Stimulated activated CD8-positive, alpha-beta memory T cell treated with anti-CD3 and anti-CD28 coated beads, Interleukin-15, amount 100 ng/mL, for 48 hours (primary cell): ENCODE data around the gene RUNDC3A.
"Not testable (repeated sequence)": the region's sequence is repeated elsewhere in the genome, so short reads cannot be mapped to it uniquely, and the experiment has no call there.

Experiments used
- DNase-seq, 2 donors: peaks; one replicate each; pipeline ENCODE4 v3.0.0-alpha.2; 2020; ENCODE audit warnings: low read depth in 2 of 2

RUNDC3A gene

DNA sequence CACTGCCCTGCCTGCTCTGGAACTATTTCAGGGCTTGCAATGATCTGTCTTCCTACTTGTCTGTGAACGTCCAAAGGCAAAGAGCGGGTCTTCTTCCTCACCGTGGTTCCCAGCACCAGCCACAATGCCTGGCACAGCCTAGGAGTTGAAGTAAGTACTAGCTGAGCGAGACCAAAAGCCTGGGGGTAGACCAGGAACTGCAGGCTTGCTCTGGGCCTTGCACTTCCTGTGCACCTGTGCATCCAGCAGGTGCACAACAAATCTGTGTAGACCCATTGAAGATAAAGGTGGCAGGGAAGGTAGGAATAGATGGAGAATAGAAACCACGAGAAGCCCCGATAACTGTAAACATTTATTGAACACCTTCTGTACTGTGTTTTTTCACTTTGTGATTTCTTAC, 50.6 kb downstream of the RUNDC3A start:
- DNase-seq: no peak

DNA sequence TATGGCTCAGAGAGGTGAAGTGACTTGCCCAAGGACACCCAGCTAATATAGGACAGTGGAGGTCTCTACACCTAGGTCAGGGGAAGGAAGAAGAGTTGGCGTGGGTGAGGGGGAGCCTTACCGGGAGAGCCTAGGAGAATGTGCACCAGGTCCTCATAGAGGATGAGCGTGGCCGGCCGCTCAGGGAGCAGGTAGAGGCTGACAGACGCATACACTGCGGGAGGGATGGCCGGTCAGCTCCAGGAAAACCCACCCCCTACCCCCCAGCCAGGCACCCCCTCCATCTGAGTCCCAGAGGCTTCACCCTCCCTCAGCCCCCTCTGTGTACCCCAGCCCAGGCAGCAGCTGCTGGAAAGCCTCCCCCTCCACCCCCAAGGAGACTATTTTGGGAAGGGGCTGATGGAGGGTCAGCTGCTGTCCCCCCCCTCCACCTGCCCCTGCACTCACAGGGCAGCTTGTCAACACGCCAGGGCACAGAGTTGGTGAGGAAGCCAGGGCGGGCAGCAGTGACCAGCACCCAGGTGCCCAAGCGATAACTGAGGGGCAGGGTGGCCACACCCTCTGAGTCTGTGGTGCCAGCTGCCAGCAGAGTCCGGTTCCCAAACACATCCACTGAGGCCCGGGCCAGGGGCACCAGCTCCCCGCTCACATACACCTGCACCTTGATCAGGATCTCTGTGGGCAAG, 51.2 kb downstream of the RUNDC3A start:
- no peak for DNase-seq

DNA sequence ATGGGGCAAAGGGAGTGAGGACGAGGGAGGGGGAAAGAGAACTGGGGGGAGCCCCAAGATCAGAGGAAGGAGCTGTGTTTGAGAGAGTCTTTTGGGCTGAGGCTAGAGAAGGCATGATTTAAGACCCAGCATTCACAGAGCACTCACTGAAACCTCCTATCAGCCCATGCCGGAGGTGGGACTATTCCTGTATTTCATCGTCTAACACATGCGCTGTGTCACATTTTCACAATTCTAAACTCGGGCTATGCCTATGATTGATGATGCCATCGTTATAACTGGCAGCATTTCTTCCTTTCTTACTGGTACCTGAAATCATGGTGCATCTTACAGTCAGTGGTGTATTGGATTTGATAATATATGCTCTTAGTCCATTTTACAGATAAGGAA, 51.7 kb downstream of the RUNDC3A start:
- no peak for DNase-seq

DNA sequence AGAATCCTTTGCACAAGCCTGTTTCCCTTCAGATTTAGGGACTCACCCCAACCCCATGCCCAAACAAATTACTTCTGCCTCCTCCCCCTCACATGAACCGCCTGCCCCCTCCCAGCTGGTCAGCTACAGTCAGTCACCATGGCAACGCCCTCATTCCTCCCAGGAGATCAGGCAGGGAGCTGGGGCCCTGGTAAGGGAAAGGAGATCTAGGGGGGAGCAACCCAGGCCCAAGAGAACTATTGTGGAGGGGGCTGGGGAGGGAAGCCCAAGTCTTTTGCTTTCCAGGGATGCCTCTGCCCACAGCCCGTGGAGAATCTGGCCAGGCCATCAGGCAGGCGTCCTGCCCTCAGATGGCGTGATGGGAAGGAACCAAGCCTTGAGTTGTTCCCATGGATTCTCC, 52.4 kb downstream of the RUNDC3A start:
- no peak for DNase-seq

DNA sequence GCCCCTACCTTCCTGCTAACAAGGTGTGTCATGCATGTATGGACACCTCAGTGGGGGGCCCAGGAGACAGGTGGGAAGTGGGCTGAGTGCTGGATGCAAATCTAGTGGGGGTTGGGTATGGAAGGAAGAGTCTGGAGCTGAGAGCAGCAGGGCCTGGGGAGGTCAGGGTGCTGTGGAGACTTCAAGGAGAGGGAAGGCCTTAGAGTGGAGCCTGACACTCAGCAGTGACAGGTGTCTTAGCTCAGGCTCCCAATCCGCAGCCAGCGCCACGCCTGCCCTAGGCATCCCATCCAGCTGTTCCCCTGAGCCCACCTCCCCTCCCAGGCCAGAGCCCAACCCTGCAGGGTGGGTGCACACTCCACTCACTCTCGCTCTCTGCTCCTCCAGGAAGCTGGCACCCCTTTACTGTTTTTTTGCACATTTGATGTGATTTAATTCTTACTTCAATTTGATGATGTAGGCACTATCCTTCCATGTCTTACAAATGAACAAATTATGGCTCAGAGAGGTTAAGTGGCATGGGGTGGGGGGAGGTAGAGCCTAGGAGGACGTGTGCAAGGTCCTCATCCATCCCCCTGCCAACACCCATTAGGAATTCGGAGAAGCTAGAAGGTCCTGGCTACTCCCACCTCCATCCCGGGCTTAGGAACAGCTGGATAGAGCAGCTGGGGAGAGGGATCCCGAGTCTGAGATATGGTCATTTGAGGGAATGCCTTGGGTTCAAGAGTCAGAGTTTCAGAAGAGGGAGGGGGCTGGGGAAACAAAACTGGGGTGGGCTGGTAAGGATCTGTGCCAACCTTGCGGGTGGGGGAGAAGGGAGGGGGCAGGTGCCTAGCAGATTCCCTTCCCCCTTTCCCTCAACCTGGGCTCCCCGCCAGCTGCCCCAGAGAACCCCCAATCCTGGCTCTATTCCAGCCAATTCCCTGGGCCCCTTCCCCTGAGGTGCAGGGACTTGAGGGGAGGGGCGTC, 53.2 kb downstream of the RUNDC3A start:
- DNase-seq: no peak

DNA sequence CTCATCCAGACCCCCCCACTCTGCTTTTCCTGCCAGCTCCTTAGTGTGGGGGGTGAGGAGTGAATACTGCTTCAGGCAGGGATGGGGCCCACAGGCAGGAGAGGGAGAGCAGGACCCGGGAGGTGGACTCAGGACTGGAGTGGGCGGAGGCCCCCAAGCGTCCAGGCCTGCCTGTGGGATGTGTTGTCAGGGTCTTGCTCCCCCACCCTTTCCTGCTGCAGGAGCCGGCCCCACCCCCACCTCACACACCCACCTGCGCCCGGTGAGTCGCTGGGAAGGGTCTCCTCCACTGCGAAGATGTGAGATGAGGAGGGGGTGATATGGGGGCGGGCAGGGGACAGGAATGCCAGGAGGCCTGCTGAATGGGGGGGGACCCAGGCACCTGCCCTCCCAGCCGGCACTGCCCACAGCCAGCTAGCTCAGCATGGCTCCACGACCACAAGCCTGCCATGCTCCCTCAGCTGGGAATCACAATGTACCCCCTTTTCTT, 54.1 kb downstream of the RUNDC3A start:
- no peak for DNase-seq

DNA sequence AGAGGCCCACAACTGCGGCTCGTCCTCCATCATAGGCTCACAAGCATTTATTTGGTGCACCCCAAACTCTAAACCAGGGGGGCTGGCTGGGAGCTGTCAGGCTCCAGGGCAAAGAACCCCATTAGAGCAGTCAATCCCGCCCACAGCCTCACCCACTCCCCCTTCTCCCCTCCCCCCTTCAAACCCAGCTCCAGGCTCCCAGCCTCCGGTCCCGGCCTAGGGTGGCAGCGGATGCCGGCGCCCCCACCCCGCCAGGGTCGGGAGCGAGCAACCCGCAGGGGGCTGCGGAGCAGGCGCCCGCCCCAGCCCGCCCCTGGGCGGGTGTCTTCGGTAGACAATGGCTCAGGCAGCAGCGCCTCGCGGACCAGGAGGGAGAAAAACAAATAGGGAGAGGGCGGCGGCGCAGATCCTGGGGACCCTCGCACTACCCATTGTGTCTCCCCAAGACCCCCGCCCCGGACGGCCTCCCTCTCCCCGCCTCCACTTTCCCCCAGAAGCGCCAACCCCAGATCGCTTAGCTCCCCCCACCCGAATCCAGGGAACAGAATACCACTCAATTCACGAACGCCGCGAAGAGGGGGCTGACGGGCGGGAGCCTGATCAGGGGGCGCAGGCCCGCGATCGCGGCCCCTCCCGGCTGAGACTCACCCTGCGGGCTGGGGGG, 54.7 kb downstream of the RUNDC3A start:
- no peak for DNase-seq

DNA sequence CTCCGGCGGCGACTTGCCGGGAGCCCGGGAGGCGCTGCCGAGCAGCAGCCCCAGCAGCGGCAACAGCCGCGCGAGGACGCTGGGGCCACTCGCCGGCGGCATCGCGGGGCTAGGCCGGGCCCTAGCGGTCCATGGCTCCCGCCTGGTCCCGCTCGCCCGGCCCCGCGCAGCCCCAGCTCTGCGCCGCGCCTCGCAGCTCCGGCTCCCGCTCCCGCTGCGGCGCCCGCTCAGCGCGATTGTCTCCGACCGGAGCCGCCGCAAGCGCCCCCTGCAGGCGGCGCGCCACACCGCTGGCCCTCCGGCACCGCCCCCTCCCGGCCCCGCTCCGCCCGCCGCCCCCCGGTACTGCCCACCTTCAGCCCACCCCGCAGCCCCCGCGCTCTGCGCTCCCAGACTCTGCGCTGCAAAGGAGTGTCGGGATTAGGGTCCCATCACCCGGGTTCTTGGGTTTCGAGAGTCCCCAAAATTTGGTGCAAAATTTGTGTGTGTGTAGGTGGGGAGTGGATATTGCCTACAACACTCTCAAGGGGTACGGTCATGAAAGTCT, 55.3 kb downstream of the RUNDC3A start, which contains the start of gene FAM171A2:
Gene FAM171A2 (minus strand): TSS at position 241 of the 547 bp plus-strand sequence. CDS start 139 bp downstream, at position 102.
- peak; percentile 51 to 57 for DNase-seq

DNA sequence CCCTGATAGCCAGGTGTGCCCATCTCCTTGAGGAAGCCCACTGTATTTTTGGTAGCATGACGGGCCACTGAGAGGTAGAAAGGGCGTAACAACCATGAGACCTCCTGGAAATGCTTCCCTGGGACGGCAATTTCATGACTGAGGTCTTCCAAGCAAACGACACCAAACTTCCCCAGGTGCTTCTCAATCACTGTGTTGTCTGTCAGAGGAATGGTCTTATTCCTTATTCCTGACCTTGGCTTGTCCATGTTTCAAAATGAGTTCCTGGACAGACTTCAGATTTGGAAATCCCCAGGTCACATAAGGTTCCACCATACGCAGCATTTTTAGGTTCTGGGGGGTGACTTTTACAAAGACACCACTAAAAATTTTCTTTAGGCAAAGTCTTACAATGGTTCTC, 56.6 kb downstream of the RUNDC3A start:
- DNase-seq: not testable (repeated sequence)

DNA sequence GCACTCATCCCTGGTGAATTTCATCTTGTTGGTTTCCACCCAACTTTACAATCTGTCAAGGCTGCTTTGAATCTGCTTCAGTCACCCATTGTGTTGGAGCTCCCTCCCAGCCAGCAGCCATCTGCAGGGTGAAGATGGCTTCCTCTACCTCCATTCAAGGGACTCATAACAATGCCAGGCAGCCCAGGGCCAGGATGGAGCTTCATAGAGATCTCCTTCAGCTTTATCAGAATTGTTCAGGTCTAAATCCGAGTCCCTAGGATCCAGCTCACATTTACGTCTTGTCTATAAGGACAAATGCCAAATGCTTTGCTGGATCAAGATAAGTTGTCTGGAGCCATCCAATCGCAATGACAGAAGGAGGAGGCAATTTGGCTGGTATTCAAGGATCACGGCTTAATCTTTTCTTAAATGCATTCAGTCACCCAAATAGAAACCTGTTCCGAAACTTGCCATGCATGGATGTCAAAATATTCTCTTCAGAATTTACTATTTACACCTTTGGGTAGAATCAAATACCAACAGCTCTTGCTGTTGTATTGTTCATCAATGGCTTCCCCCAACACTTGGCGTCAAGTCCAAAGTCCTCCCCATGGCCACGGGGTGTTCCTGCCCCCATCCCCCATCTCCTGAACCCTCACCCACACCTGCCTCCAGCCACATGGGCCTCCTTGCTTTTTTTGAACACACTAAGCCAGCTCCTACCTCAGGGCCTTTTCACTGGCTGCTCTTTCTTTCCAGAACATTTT, 59.0 kb downstream of the RUNDC3A start:
- no peak for DNase-seq
